Stimulated activated CD4-positive, alpha-beta T cell treated with anti-CD3 and anti-CD28 coated beads, Interleukin-15, amount 100 ng/mL, for 48 hours (primary cell): ENCODE results near the gene ORC2.

Experiments
- DNase-seq, 2 donors: peaks; one replicate each; pipeline ENCODE4 v3.0.0-alpha.2; 2020; ENCODE audit warnings: low read depth in 2 of 2

ORC2 gene

DNA sequence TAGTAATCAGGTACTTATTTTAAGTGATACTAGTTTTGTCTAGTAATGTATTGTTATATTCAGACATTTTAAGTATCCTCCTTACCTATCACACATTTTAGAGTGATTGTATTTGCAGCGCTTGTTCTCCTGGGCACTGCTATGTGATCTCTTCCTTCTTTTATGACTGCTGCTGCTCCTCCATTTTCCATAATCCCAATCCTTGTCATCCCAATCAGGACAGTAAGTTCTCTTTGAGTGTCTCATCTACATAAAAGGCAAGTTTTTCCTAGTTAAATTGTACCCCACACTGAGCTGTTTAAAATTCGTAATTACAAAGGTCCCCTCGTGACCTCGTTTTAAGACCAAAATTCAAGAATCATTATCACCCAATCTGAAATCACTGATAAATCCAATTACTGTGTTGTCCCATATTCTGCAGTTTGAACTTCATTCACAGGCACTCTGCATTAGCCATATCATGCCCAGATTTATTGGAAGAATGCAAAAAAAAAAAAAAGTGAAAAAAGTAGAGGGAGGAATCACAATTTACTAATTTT, 101.8 kb downstream of the ORC2 start:
- no peak for DNase-seq

DNA sequence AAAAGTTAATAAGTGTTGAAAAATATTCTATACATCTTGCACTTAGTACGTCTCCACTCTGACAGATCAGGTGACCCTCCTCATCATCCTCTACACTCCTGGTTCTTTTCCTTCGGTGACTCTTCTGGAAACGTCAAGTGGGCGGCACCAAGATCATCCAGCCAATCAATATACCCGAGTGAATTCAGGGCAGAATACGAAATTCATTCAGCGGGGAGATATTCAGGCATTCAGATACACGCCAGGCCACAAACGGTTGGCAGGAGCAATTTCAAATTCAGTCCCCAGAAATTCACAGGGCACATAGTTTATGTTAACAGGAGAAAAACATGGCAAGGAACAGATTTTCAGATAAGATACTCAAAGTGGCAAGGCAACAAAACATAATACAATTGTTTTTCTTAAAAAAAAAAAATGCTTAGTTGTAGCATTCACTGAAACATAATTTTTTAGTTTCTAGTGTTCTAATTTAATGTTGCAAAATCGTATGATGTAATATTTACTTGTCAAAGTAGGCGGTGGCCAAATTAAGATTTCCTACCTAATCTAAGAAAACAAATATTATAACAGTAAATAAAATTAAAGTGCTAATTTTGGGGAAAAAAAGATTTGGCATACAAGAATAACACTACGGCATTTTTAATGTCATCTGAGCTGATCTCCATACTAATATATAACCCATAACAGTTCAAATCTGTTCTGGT, 103.2 kb downstream of the ORC2 start:
- DNase-seq: no peak
